IMR-90 (cell line): ENCODE measurements around the gene CCDC136. TPM values are rescaled to one million over a fixed set of nuclear protein-coding genes. Genes with fewer than 3 reads are reported as not detected.
A peak's percentile ranks its signal among the peaks of the same experiment; 100 is the strongest.

Experiments used
- ATAC-seq: fragments of 200-7000 bp; cut with Tn5 transposase; 2 replicates; pipeline ENCODE4 v1.9.1; 2020; ENCODE audit warnings: low read depth, mild to moderate bottlenecking, moderate library complexity
- BruUV-seq: library from RNA; stranded (reverse); fragments of 400-500 nt; replicated peaks from 2 replicates; lab custom pipeline; 2021; lab: Mats Ljungman, UMichigan
- CTCF ChIA-PET: fragments of 300-600 bp; formaldehyde crosslinking; extraction: SDS; loops from one replicate; lab custom pipeline; 2021; ENCODE audit warnings: antibody characterized with exemption; lab: Yijun Ruan, JAX
- POLR2A ChIA-PET: fragments of 300-600 bp; sonication (Branson Sonifier 250); formaldehyde crosslinking; loops from one replicate; lab custom pipeline; 2022; ENCODE audit warnings: antibody characterized with exemption; ENCODE audit not compliant: unreplicated experiment; lab: Charles Lee
- DNase-seq: peaks from one replicate; pipeline ENCODE4 v3.0.0; 2013
- H2AFZ ChIP-seq: replicated peaks from 2 replicates; pipeline ENCODE3; 2013; ENCODE audit warnings: low read length, mild to moderate bottlenecking; ENCODE audit not compliant: poor library complexity
- H2AK5ac ChIP-seq: 2 replicates; pipeline ENCODE4 v1.6.1; 2013; ENCODE audit warnings: low read depth, low read length, inconsistent platforms
- H2AK9ac ChIP-seq: replicated peaks from 2 replicates; pipeline ENCODE3; 2013; ENCODE audit warnings: mild to moderate bottlenecking, low read depth, low read length, moderate library complexity; ENCODE audit not compliant: poor library complexity
- H2BK120ac ChIP-seq: 2 replicates; pipeline ENCODE4 v1.6.1; 2013; ENCODE audit warnings: low read depth, low read length, inconsistent platforms
- H2BK15ac ChIP-seq: 3 replicates; pipeline ENCODE4 v1.6.1; 2013; ENCODE audit warnings: low read depth, low read length, inconsistent platforms
- H2BK20ac ChIP-seq: 2 replicates; pipeline ENCODE4 v1.6.1; 2013; ENCODE audit warnings: low read depth, mild to moderate bottlenecking, inconsistent platforms, low read length, moderate library complexity
- H2BK5ac ChIP-seq: 2 replicates; pipeline ENCODE4 v1.6.1; 2013; ENCODE audit warnings: mild to moderate bottlenecking, low read depth, low read length, inconsistent platforms; ENCODE audit not compliant: poor library complexity, severe bottlenecking
- H3K14ac ChIP-seq: replicated peaks from 2 replicates; pipeline ENCODE4 v1.6.1; 2013; ENCODE audit warnings: low read depth, low read length, inconsistent platforms
- H3K18ac ChIP-seq: 2 replicates; pipeline ENCODE4 v1.6.1; 2013; ENCODE audit warnings: low read depth, low read length, control low read depth
- H3K23ac ChIP-seq: 2 replicates; pipeline ENCODE4 v1.6.1; 2013; ENCODE audit warnings: low read depth, low read length, inconsistent platforms
- H3K27ac ChIP-seq: 2 replicates; pipeline ENCODE4 v1.5.1; 2013; ENCODE audit warnings: mild to moderate bottlenecking, control low read depth, low read length; ENCODE audit not compliant: insufficient read depth
- H3K27me3 ChIP-seq: 2 replicates; pipeline ENCODE4 v1.6.1; 2013; ENCODE audit warnings: low read length; ENCODE audit not compliant: control insufficient read depth, insufficient read depth
- H3K36me3 ChIP-seq: 2 replicates; pipeline ENCODE4 v1.6.1; 2013; ENCODE audit warnings: low read length, mixed read lengths; ENCODE audit not compliant: control insufficient read depth, insufficient read depth
- H3K4ac ChIP-seq: 2 replicates; pipeline ENCODE4 v1.6.1; 2013; ENCODE audit warnings: low read depth, low read length, inconsistent platforms
- H3K4me1 ChIP-seq: 2 replicates; pipeline ENCODE4 v1.6.1; 2013; ENCODE audit warnings: low read length, mixed read lengths; ENCODE audit not compliant: control insufficient read depth, insufficient read depth
- H3K4me2 ChIP-seq: 2 replicates; pipeline ENCODE4 v1.6.1; 2013; ENCODE audit warnings: low read depth, mild to moderate bottlenecking, control low read depth, low read length, moderate library complexity
- H3K4me3 ChIP-seq: 2 replicates; pipeline ENCODE4 v1.5.1; 2013; ENCODE audit warnings: low read depth, mild to moderate bottlenecking, control low read depth, low read length, moderate library complexity; ENCODE audit not compliant: insufficient read depth
- H3K56ac ChIP-seq: 2 replicates; pipeline ENCODE4 v1.6.1; 2013; ENCODE audit warnings: low read length, inconsistent platforms; ENCODE audit not compliant: insufficient read depth; ENCODE audit errors: extremely low read depth
- H3K79me1 ChIP-seq, 2 experiments: 2 replicates each; pipeline ENCODE4 v1.6.1; 2013; ENCODE audit warnings: low read length in 2 of 2, inconsistent platforms in 1 of 2, low read depth in 1 of 2
- H3K9ac ChIP-seq: 2 replicates; pipeline ENCODE4 v1.6.1; 2013; ENCODE audit warnings: low read depth, low read length, control low read depth
- H3K9me1 ChIP-seq: 2 replicates; pipeline ENCODE4 v1.6.1; 2013; ENCODE audit warnings: low read length, inconsistent platforms; ENCODE audit not compliant: insufficient read depth
- H3K9me3 ChIP-seq: 2 replicates; pipeline ENCODE4 v1.6.1; 2013; ENCODE audit warnings: low read length; ENCODE audit not compliant: control insufficient read depth, insufficient read depth
- H4K20me1 ChIP-seq: 2 replicates; pipeline ENCODE4 v1.6.1; 2013; ENCODE audit warnings: low read length, inconsistent platforms; ENCODE audit not compliant: insufficient read depth
- H4K5ac ChIP-seq: 2 replicates; pipeline ENCODE4 v1.6.1; 2013; ENCODE audit warnings: mild to moderate bottlenecking, low read depth, low read length, control low read depth
- H4K8ac ChIP-seq, 2 experiments: 2 replicates each; pipeline ENCODE4 v1.6.1; 2013; ENCODE audit warnings: low read depth in 2 of 2, low read length in 2 of 2, control low read depth in 1 of 2, inconsistent platforms in 1 of 2
- H4K91ac ChIP-seq: 2 replicates; pipeline ENCODE4 v1.6.1; 2013; ENCODE audit warnings: low read depth, low read length, inconsistent platforms; ENCODE audit not compliant: insufficient read depth
- BHLHE40 ChIP-seq: fragments of 150-350 bp; IDR thresholded peaks from 2 replicates; pipeline ENCODE4 v1.6.1; 2016; ENCODE audit warnings: mild to moderate bottlenecking, low read depth, low read length
- CEBPB ChIP-seq: IDR thresholded peaks from 2 replicates; pipeline ENCODE4 v1.6.1; 2012; ENCODE audit warnings: low read depth, low read length, improper control_type of control experiment
- CHD1 ChIP-seq: IDR thresholded peaks from 2 replicates; pipeline ENCODE4 v1.6.1; 2012; ENCODE audit warnings: low read depth, low read length, improper control_type of control experiment
- CTCF ChIP-seq: conservative IDR thresholded peaks from 2 replicates; pipeline ENCODE4 v1.5.1; 2012; ENCODE audit warnings: mild to moderate bottlenecking, low read depth, low read length, improper control_type of control experiment
- FOS ChIP-seq: fragments of 150-350 bp; IDR thresholded peaks from 2 replicates; pipeline ENCODE4 v1.6.1; 2016; ENCODE audit warnings: low read depth, low read length
- MAFK ChIP-seq: IDR thresholded peaks from 2 replicates; pipeline ENCODE4 v1.6.1; 2012; ENCODE audit warnings: low read depth, low read length, improper control_type of control experiment
- MAZ ChIP-seq: IDR thresholded peaks from 2 replicates; pipeline ENCODE4 v1.6.1; 2012; ENCODE audit warnings: low read depth, mild to moderate bottlenecking, low read length, improper control_type of control experiment, moderate library complexity, borderline replicate concordance
- MXI1 ChIP-seq: IDR thresholded peaks from 2 replicates; pipeline ENCODE4 v1.6.1; 2012; ENCODE audit warnings: low read depth, mild to moderate bottlenecking, low read length, moderate library complexity, borderline replicate concordance
- NFE2L2 ChIP-seq: fragments of 150-350 bp; IDR thresholded peaks from 2 replicates; pipeline ENCODE4 v1.6.1; 2016; ENCODE audit warnings: low read depth, mild to moderate bottlenecking, low read length
- POLR2A ChIP-seq: IDR thresholded peaks from 2 replicates; pipeline ENCODE4 v1.6.1; 2012; ENCODE audit warnings: mild to moderate bottlenecking, low read depth, low read length
- RAD21 ChIP-seq: IDR thresholded peaks from 2 replicates; pipeline ENCODE4 v1.6.1; 2012; ENCODE audit warnings: low read length, improper control_type of control experiment
- RCOR1 ChIP-seq: IDR thresholded peaks from 2 replicates; pipeline ENCODE4 v1.6.1; 2012; ENCODE audit warnings: mild to moderate bottlenecking, low read length, improper control_type of control experiment; ENCODE audit not compliant: insufficient replicate concordance
- RFX5 ChIP-seq: IDR thresholded peaks from 2 replicates; pipeline ENCODE4 v1.8.0; 2012; ENCODE audit warnings: low read depth, mild to moderate bottlenecking, low read length, moderate library complexity
- SMC3 ChIP-seq: fragments of 150-350 bp; IDR thresholded peaks from 2 replicates; pipeline ENCODE4 v1.6.1; 2016; ENCODE audit warnings: low read depth, mild to moderate bottlenecking, antibody characterized with exemption, low read length, moderate library complexity
- WGBS, 2 experiments: methylation state at CpG; one replicate each; pipeline versions ENCODE4 v1.1.5 to v1.1.7; 2013; ENCODE audit warnings: missing lambda C conversion rate in 2 of 2; ENCODE audit not compliant: insufficient read length in 1 of 2; ENCODE audit errors: extremely low coverage in 2 of 2; 5-methylcytosine and 5-hydroxymethylcytosine counted together
- dilution Hi-C: fragments of 300-500 bp; cut with HindIII; formaldehyde crosslinking; loops from one replicate; pipeline ENCODE4 v1.14.3; 2018; ENCODE audit warnings: low sequenced_read_pairs; ENCODE audit not compliant: unreplicated experiment
- in situ Hi-C: fragments of 300-500 bp; cut with MboI; formaldehyde crosslinking; loops from 3 replicates; pipeline ENCODE4 v1.14.3; 2019; ENCODE audit warnings: low sequenced_read_pairs, inconsistent platforms, mixed read lengths
- intact Hi-C: fragments of 100-400 bp; cut with micrococcal nuclease; formaldehyde crosslinking; loops from 2 replicates; pipeline ENCODE4 v1.10.0; 2022
- polyA plus RNA-seq, 3 experiments: library from polyadenylated mRNA; depleted of rRNA; stranded (reverse); fragments of >200 nt; gene quantifications; 2 replicates each; pipeline ENCODE4 v1.2.3, GENCODE V29; 2012; ENCODE audit warnings: low replicate concordance in 1 of 3
- total RNA-seq: library from RNA; depleted of rRNA; stranded (reverse); fragments of >200 nt; gene quantifications from 2 replicates; pipeline ENCODE4 v1.2.3, GENCODE V29; 2012
- TF ChIP-seq, protein P1 (sequence below): fragments of 150-350 bp; IDR thresholded peaks from 2 replicates; pipeline ENCODE4 v1.6.1; 2017; ENCODE audit warnings: mild to moderate bottlenecking, antibody characterized with exemption, low read length, low read depth
- TF ChIP-seq, protein P2 (sequence below): fragments of 150-350 bp; IDR thresholded peaks from 2 replicates; pipeline ENCODE4 v1.6.1; 2016; ENCODE audit warnings: low read depth, mild to moderate bottlenecking, low read length, moderate library complexity, borderline replicate concordance

Gene CCDC136
- total and polyA plus RNA-seq, 2 of the 4 experiments (the other 2 are of a cell fraction) = 7.7 to 18.0 TPM

GRCh38 chr7:128856001-128856718, 64.4 kb downstream of the CCDC136 start:
- POLR2A ChIA-PET = no interaction called here
- Histone ChIP-seq H3K36me3 (peaks cover 69% of the 10 kb centered on the region), H3K56ac (no peak overlapping the region), H2BK20ac (no peak overlapping the region), H3K27ac (no peak overlapping the region), H4K8ac (no peak overlapping the region), H2BK5ac (no peak overlapping the region), H3K4me3 (no peak overlapping the region), H2AFZ (peak overlapping the region; percentile 21), H2BK120ac (no peak overlapping the region), H3K79me1 (peaks cover 9 to 22% of the 10 kb centered on the region in 2 experiments), H3K14ac (no peak overlapping the region), H3K9me3 (no peaks in the 10 kb centered on the region), H3K27me3 (no peaks in the 10 kb centered on the region), H3K4me1 (no peaks in the 10 kb centered on the region), H4K91ac (no peak overlapping the region), H4K5ac (no peak overlapping the region), H3K9ac (no peak overlapping the region), H4K20me1 (peaks cover 54% of the 10 kb centered on the region), H3K18ac (no peak overlapping the region), H2AK5ac (no peak overlapping the region), H3K4ac (no peak overlapping the region), H3K23ac (no peak overlapping the region), H2AK9ac (peak overlapping the region; percentile 65), H2BK15ac (no peak overlapping the region), H3K9me1 (no peaks in the 10 kb centered on the region), H3K4me2 (no peak overlapping the region)
- TF ChIP-seq, protein P1, sequence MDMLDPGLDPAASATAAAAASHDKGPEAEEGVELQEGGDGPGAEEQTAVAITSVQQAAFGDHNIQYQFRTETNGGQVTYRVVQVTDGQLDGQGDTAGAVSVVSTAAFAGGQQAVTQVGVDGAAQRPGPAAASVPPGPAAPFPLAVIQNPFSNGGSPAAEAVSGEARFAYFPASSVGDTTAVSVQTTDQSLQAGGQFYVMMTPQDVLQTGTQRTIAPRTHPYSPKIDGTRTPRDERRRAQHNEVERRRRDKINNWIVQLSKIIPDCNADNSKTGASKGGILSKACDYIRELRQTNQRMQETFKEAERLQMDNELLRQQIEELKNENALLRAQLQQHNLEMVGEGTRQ = no peak
- TF ChIP-seq MAZ (no peak), POLR2A (no peak), MAFK (no peak), CHD1 (no peak), NFE2L2 (no peak), BHLHE40 (no peak), RFX5 (no peak), MXI1 (no peak), RAD21 (no peak), RCOR1 (no peak), SMC3 (no peak), CTCF (no peak), FOS (no peak), CEBPB (no peak)
- TF ChIP-seq, protein P2, sequence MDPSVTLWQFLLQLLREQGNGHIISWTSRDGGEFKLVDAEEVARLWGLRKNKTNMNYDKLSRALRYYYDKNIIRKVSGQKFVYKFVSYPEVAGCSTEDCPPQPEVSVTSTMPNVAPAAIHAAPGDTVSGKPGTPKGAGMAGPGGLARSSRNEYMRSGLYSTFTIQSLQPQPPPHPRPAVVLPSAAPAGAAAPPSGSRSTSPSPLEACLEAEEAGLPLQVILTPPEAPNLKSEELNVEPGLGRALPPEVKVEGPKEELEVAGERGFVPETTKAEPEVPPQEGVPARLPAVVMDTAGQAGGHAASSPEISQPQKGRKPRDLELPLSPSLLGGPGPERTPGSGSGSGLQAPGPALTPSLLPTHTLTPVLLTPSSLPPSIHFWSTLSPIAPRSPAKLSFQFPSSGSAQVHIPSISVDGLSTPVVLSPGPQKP = no peak
- DNase-seq = no peak
- WGBS, 2 experiments = 93% methylated on average over 5 of the region's 17 CpGs; no CpG with 5 or more reads in 1 of the 2 experiments
- BruUV-seq = no TSS peak
- no peak for ATAC-seq
- CTCF ChIA-PET = no interaction called here
- in situ Hi-C loops = no loop called here
- intact Hi-C loops = no loop called here
- dilution Hi-C loops = no loop called here
